ENCODE measurements around the gene TTC5. TPM values are rescaled to one million over a fixed set of nuclear protein-coding genes. Genes with fewer than 3 reads are reported as not detected.
"Not testable (repeated sequence)": the region's sequence is repeated elsewhere in the genome, so short reads cannot be mapped to it uniquely, and the experiment has no call there.

TTC5 gene
- polyA plus RNA-seq, 4 donors, result 4.1 to 14.9 (median 5.6) TPM

- H3K27ac ChIP-seq (ENCODE audit: low read depth in 1 of 3, low read length in 2 of 3), result peak within 1 kb of the TSS; percentile 86 to 97 (median 96)
- H3K4me1 ChIP-seq (ENCODE audit: control insufficient read depth in 3 of 3, insufficient read depth in 2 of 3, low read depth in 1 of 3, low read length in 2 of 3), result peaks cover 0 to 2% (median 0%) of the 10 kb centered on the region in 3 donors
- H3K4me3 ChIP-seq (ENCODE audit: low read depth in 1 of 3, low read length in 3 of 3), result peak within 1 kb of the TSS; percentile 71 to 85 (median 78)
- H3K9me3 ChIP-seq (ENCODE audit: control insufficient read depth in 2 of 2, insufficient read depth in 1 of 2, low read depth in 1 of 2, low read length in 1 of 2), result peaks cover 0 to 3% of the 10 kb centered on the region in 2 donors
- 0 to 1% (median 0%) methylated on average over 47 to 50 of the region's 50 CpGs for WGBS, 3 donors
- no peak for FAIRE-seq
- H3K36me3 ChIP-seq (ENCODE audit: control insufficient read depth in 3 of 3, insufficient read depth in 2 of 3, low read depth in 1 of 3, low read length in 3 of 3), result peaks cover 0 to 11% (median 5%) of the 10 kb centered on the region in 3 donors
- no peaks in the 10 kb centered on the region for H3K27me3 ChIP-seq (ENCODE audit: control insufficient read depth in 3 of 3, insufficient read depth in 3 of 3, low read length in 3 of 3)
- DNase-seq, result peak; percentile 99 to 100
These were observed 37.5 kb upstream of the TTC5 start, which contains the start of gene PARP2 for GRCh38 chr14:20343092-20343861. Gene PARP2, plus strand, starts transcription at chr14:20343635. Its CDS starts 7 bp downstream, at chr14:20343642.

GRCh38 chr14:20341646-20342045 is 35.9 kb upstream of the TTC5 start:
- FAIRE-seq (no peak), DNase-seq (no peak)
- Histone ChIP-seq H3K27ac (ENCODE audit: low read depth in 1 of 3, low read length in 2 of 3) (no peak overlapping the region), H3K9me3 (ENCODE audit: control insufficient read depth in 2 of 2, insufficient read depth in 1 of 2, low read depth in 1 of 2, low read length in 1 of 2) (peaks cover 0 to 3% of the 10 kb centered on the region in 2 donors), H3K4me1 (ENCODE audit: control insufficient read depth in 3 of 3, insufficient read depth in 2 of 3, low read depth in 1 of 3, low read length in 2 of 3) (peaks cover 0 to 2% (median 0%) of the 10 kb centered on the region in 3 donors), H3K27me3 (ENCODE audit: control insufficient read depth in 3 of 3, insufficient read depth in 3 of 3, low read length in 3 of 3) (no peaks in the 10 kb centered on the region), H3K36me3 (ENCODE audit: control insufficient read depth in 3 of 3, insufficient read depth in 2 of 3, low read depth in 1 of 3, low read length in 3 of 3) (peaks cover 0 to 3% (median 0%) of the 10 kb centered on the region in 3 donors), H3K4me3 (ENCODE audit: low read depth in 1 of 3, low read length in 3 of 3) (no peak overlapping the region)
- 46 to 71% (median 59%) methylated on average over 2 of the region's 2 CpGs for WGBS, 3 donors

GRCh38 chr14:20341032-20341431 is 35.3 kb upstream of the TTC5 start:
- H3K4me3 ChIP-seq (ENCODE audit: low read depth in 1 of 3, low read length in 3 of 3); H3K27ac ChIP-seq (ENCODE audit: low read depth in 1 of 3, low read length in 2 of 3); DNase-seq; H3K4me1 ChIP-seq (ENCODE audit: control insufficient read depth in 3 of 3, insufficient read depth in 2 of 3, low read depth in 1 of 3, low read length in 2 of 3); H3K36me3 ChIP-seq (ENCODE audit: control insufficient read depth in 3 of 3, insufficient read depth in 2 of 3, low read depth in 1 of 3, low read length in 3 of 3); H3K9me3 ChIP-seq (ENCODE audit: control insufficient read depth in 2 of 2, insufficient read depth in 1 of 2, low read depth in 1 of 2, low read length in 1 of 2); FAIRE-seq; H3K27me3 ChIP-seq (ENCODE audit: control insufficient read depth in 3 of 3, insufficient read depth in 3 of 3, low read length in 3 of 3): not testable (repeated sequence)
- WGBS, 3 donors, result 92 to 96% (median 94%) methylated on average over 4 of the region's 4 CpGs

- Histone ChIP-seq H3K4me3 (ENCODE audit: low read depth in 1 of 3, low read length in 3 of 3) (no peak overlapping the region), H3K36me3 (ENCODE audit: control insufficient read depth in 3 of 3, insufficient read depth in 2 of 3, low read depth in 1 of 3, low read length in 3 of 3) (no peaks in the 10 kb centered on the region), H3K4me1 (ENCODE audit: control insufficient read depth in 3 of 3, insufficient read depth in 2 of 3, low read depth in 1 of 3, low read length in 2 of 3) (peaks cover 0 to 3% (median 0%) of the 10 kb centered on the region in 3 donors), H3K27me3 (ENCODE audit: control insufficient read depth in 3 of 3, insufficient read depth in 3 of 3, low read length in 3 of 3) (no peaks in the 10 kb centered on the region), H3K27ac (ENCODE audit: low read depth in 1 of 3, low read length in 2 of 3) (no peak overlapping the region), H3K9me3 (ENCODE audit: control insufficient read depth in 2 of 2, insufficient read depth in 1 of 2, low read depth in 1 of 2, low read length in 1 of 2) (no peaks in the 10 kb centered on the region)
- 48 to 69% (median 65%) methylated on average over 7 of the region's 7 CpGs for WGBS, 3 donors
- DNase-seq (no peak), FAIRE-seq (no peak)
These were observed 28.3 kb upstream of the TTC5 start for GRCh38 chr14:20334017-20334416.

GRCh38 chr14:20333494-20333841 is 27.7 kb upstream of the TTC5 start:
- peaks cover 0 to 3% (median 0%) of the 10 kb centered on the region in 3 donors for H3K4me1 ChIP-seq (ENCODE audit: control insufficient read depth in 3 of 3, insufficient read depth in 2 of 3, low read depth in 1 of 3, low read length in 2 of 3)
- H3K36me3 ChIP-seq (ENCODE audit: control insufficient read depth in 3 of 3, insufficient read depth in 2 of 3, low read depth in 1 of 3, low read length in 3 of 3), result no peaks in the 10 kb centered on the region
- H3K4me3 ChIP-seq (ENCODE audit: low read depth in 1 of 3, low read length in 3 of 3), result peak overlapping the region in 1 of 3 donors; percentile 68
- no peak for FAIRE-seq
- H3K27me3 ChIP-seq (ENCODE audit: control insufficient read depth in 3 of 3, insufficient read depth in 3 of 3, low read length in 3 of 3), result no peaks in the 10 kb centered on the region
- H3K9me3 ChIP-seq (ENCODE audit: control insufficient read depth in 2 of 2, insufficient read depth in 1 of 2, low read depth in 1 of 2, low read length in 1 of 2), result no peaks in the 10 kb centered on the region
- 3 to 7% (median 6%) methylated on average over 3 of the region's 3 CpGs for WGBS, 3 donors
- DNase-seq, result no peak
- H3K27ac ChIP-seq (ENCODE audit: low read depth in 1 of 3, low read length in 2 of 3), result peak overlapping the region in 2 of 3 donors; percentile 88 to 95

GRCh38 chr14:20332788-20333493 is 27.2 kb upstream of the TTC5 start, which contains the start of gene CCNB1IP1:
Gene CCNB1IP1, minus strand, starts transcription at chr14:20333279. Its CDS starts 16,756 bp downstream, at chr14:20316523.
- Histone ChIP-seq H3K36me3 (ENCODE audit: control insufficient read depth in 3 of 3, insufficient read depth in 2 of 3, low read depth in 1 of 3, low read length in 3 of 3) (no peaks in the 10 kb centered on the region), H3K27me3 (ENCODE audit: control insufficient read depth in 3 of 3, insufficient read depth in 3 of 3, low read length in 3 of 3) (no peaks in the 10 kb centered on the region), H3K4me1 (ENCODE audit: control insufficient read depth in 3 of 3, insufficient read depth in 2 of 3, low read depth in 1 of 3, low read length in 2 of 3) (peaks cover 0 to 3% (median 0%) of the 10 kb centered on the region in 3 donors), H3K4me3 (ENCODE audit: low read depth in 1 of 3, low read length in 3 of 3) (peak within 1 kb of the TSS; percentile 50 to 84 (median 68)), H3K27ac (ENCODE audit: low read depth in 1 of 3, low read length in 2 of 3) (peak within 1 kb of the TSS; percentile 49 to 95 (median 88)), H3K9me3 (ENCODE audit: control insufficient read depth in 2 of 2, insufficient read depth in 1 of 2, low read depth in 1 of 2, low read length in 1 of 2) (no peaks in the 10 kb centered on the region)
- FAIRE-seq (peak; percentile 78), DNase-seq (peak; percentile 88)
- WGBS, 3 donors, result 0 to 1% (median 0%) methylated on average over 19 of the region's 19 CpGs

GRCh38 chr14:20332431-20332787 is 26.7 kb upstream of the TTC5 start:
- WGBS, 3 donors, result 1 to 8% (median 5%) methylated on average over 4 of the region's 4 CpGs
- Histone ChIP-seq H3K27ac (ENCODE audit: low read depth in 1 of 3, low read length in 2 of 3) (peak overlapping the region; percentile 49 to 95 (median 88)), H3K27me3 (ENCODE audit: control insufficient read depth in 3 of 3, insufficient read depth in 3 of 3, low read length in 3 of 3) (no peaks in the 10 kb centered on the region), H3K9me3 (ENCODE audit: control insufficient read depth in 2 of 2, insufficient read depth in 1 of 2, low read depth in 1 of 2, low read length in 1 of 2) (no peaks in the 10 kb centered on the region), H3K4me1 (ENCODE audit: control insufficient read depth in 3 of 3, insufficient read depth in 2 of 3, low read depth in 1 of 3, low read length in 2 of 3) (peaks cover 0 to 3% (median 0%) of the 10 kb centered on the region in 3 donors), H3K4me3 (ENCODE audit: low read depth in 1 of 3, low read length in 3 of 3) (peak overlapping the region; percentile 50 to 84 (median 68)), H3K36me3 (ENCODE audit: control insufficient read depth in 3 of 3, insufficient read depth in 2 of 3, low read depth in 1 of 3, low read length in 3 of 3) (no peaks in the 10 kb centered on the region)
- FAIRE-seq (no peak), DNase-seq (peak; percentile 74 to 76)

GRCh38 chr14:20331053-20331613 is 25.4 kb upstream of the TTC5 start:
- WGBS, 3 donors, result 30 to 59% (median 32%) methylated on average over 2 of the region's 2 CpGs
- H3K36me3 ChIP-seq (ENCODE audit: control insufficient read depth in 3 of 3, insufficient read depth in 2 of 3, low read depth in 1 of 3, low read length in 3 of 3), result no peaks in the 10 kb centered on the region
- H3K9me3 ChIP-seq (ENCODE audit: control insufficient read depth in 2 of 2, insufficient read depth in 1 of 2, low read depth in 1 of 2, low read length in 1 of 2), result no peaks in the 10 kb centered on the region
- DNase-seq (no peak), FAIRE-seq (no peak)
- H3K4me1 ChIP-seq (ENCODE audit: control insufficient read depth in 3 of 3, insufficient read depth in 2 of 3, low read depth in 1 of 3, low read length in 2 of 3), result peaks cover 0 to 3% (median 0%) of the 10 kb centered on the region in 3 donors
- no peak overlapping the region for H3K4me3 ChIP-seq (ENCODE audit: low read depth in 1 of 3, low read length in 3 of 3)
- H3K27ac ChIP-seq (ENCODE audit: low read depth in 1 of 3, low read length in 2 of 3), result no peak overlapping the region
- H3K27me3 ChIP-seq (ENCODE audit: control insufficient read depth in 3 of 3, insufficient read depth in 3 of 3, low read length in 3 of 3), result no peaks in the 10 kb centered on the region

All from small intestine (tissue), 7 donors.